Measurements from ENCODE around the gene RAB3GAP1. TPM values are rescaled to one million over a fixed set of nuclear protein-coding genes. Genes with fewer than 3 reads are reported as not detected.

RAB3GAP1 gene
- total and polyA plus RNA-seq, 3 donors from 2014 or later = 39.9 to 45.9 (median 40.5) TPM

GRCh38 chr2:135050684-135051083 lies 1.4 kb upstream of the RAB3GAP1 start:
- H3K4me3 ChIP-seq = no peak overlapping the region
- TF ChIP-seq POLR2A (IDR thresholded peaks at IDR 0.05) (no peak), CTCF (IDR thresholded peaks at IDR 0.05) (no peak)
- intact Hi-C loops (cut with DNase I; ENCODE audit: low total_unique reads) = no loop called here
- H3K9me3 ChIP-seq = no peaks in the 10 kb centered on the region
- H3K36me3 ChIP-seq (ENCODE audit: low read depth, missing control alignments) = no peaks in the 10 kb centered on the region
- no peaks in the 10 kb centered on the region for H3K27me3 ChIP-seq
- H3K27ac ChIP-seq = no peak overlapping the region
- H3K4me1 ChIP-seq = no peaks in the 10 kb centered on the region
- WGBS, 2 donors = 70 to 86% methylated on average over 6 of the region's 6 CpGs
- no peak for DNase-seq

- Histone ChIP-seq H3K9me3 (no peaks in the 10 kb centered on the region), H3K36me3 (ENCODE audit: low read depth, missing control alignments) (no peaks in the 10 kb centered on the region), H3K4me3 (peak overlapping the region; percentile 98 to 99), H3K27me3 (no peaks in the 10 kb centered on the region), H3K27ac (peak overlapping the region; percentile 96 to 97), H3K4me1 (no peaks in the 10 kb centered on the region)
- TF ChIP-seq CTCF (IDR thresholded peaks at IDR 0.05) (no peak), POLR2A (IDR thresholded peaks at IDR 0.05) (no peak)
- intact Hi-C loops (cut with DNase I; ENCODE audit: low total_unique reads) = no loop called here
- peak; percentile 24 for DNase-seq
- WGBS, 2 donors = 3 to 7% methylated on average over 15 of the region's 15 CpGs
Observed at GRCh38 chr2:135052997-135053474, 944 bp downstream of the RAB3GAP1 start.

- Histone ChIP-seq H3K9me3 (no peaks in the 10 kb centered on the region), H3K36me3 (ENCODE audit: low read depth, missing control alignments) (no peaks in the 10 kb centered on the region), H3K4me3 (no peak overlapping the region), H3K27me3 (no peaks in the 10 kb centered on the region), H3K4me1 (no peaks in the 10 kb centered on the region), H3K27ac (no peak overlapping the region)
- intact Hi-C loops (cut with DNase I; ENCODE audit: low total_unique reads) = no loop called here
- DNase-seq = no peak
- WGBS, 2 donors = 67 to 94% methylated on average over 2 of the region's 2 CpGs
- no peak for TF ChIP-seq POLR2A (IDR thresholded peaks at IDR 0.05)
- no peak for TF ChIP-seq CTCF (IDR thresholded peaks at IDR 0.05)
Observed at GRCh38 chr2:135055182-135055786, 3.2 kb downstream of the RAB3GAP1 start.

- H3K27me3 ChIP-seq = no peaks in the 10 kb centered on the region
- H3K27ac ChIP-seq = no peak overlapping the region
- H3K4me1 ChIP-seq = no peaks in the 10 kb centered on the region
- TF ChIP-seq POLR2A (IDR thresholded peaks at IDR 0.05) (no peak), CTCF (IDR thresholded peaks at IDR 0.05) (no peak)
- H3K4me3 ChIP-seq = no peak overlapping the region
- no peaks in the 10 kb centered on the region for H3K9me3 ChIP-seq
- no peaks in the 10 kb centered on the region for H3K36me3 ChIP-seq (ENCODE audit: low read depth, missing control alignments)
- intact Hi-C loops (cut with DNase I; ENCODE audit: low total_unique reads) = no loop called here
- DNase-seq = no peak
Observed at GRCh38 chr2:135056790-135057189, 4.7 kb downstream of the RAB3GAP1 start.

- H3K9me3 ChIP-seq = no peaks in the 10 kb centered on the region
- DNase-seq = no peak
- H3K27ac ChIP-seq = no peak overlapping the region
- intact Hi-C loops (cut with DNase I; ENCODE audit: low total_unique reads) = no loop called here
- H3K36me3 ChIP-seq (ENCODE audit: low read depth, missing control alignments) = no peaks in the 10 kb centered on the region
- H3K4me3 ChIP-seq = no peak overlapping the region
- no peaks in the 10 kb centered on the region for H3K27me3 ChIP-seq
- no peak for TF ChIP-seq POLR2A (IDR thresholded peaks at IDR 0.05)
- no peak for TF ChIP-seq CTCF (IDR thresholded peaks at IDR 0.05)
- no peaks in the 10 kb centered on the region for H3K4me1 ChIP-seq
Observed at GRCh38 chr2:135059577-135059976, 7.5 kb downstream of the RAB3GAP1 start.

All from testis (tissue), 3 donors.